Neural cell (in vitro differentiated cells): Measurements from ENCODE around the gene HECW1. TPM values are rescaled to one million over a fixed set of nuclear protein-coding genes. Genes with fewer than 3 reads are reported as not detected.

ENCODE experiments used
- H2AFZ ChIP-seq: fragments of 200-600, 300-800 bp; sonication (generic), shearing (Covaris generic); 2 replicates; pipeline ENCODE4 v1.6.0; 2014; ENCODE audit warnings: low read depth, mild to moderate bottlenecking, antibody characterized with exemption, low read length, moderate library complexity
- H3F3A ChIP-seq: fragments of 200-600 bp; shearing (Covaris generic); 2 replicates; pipeline ENCODE4 v1.6.1; 2016; ENCODE audit warnings: mild to moderate bottlenecking, moderate library complexity, mixed read lengths, antibody characterized with exemption, low read length; ENCODE audit not compliant: insufficient read depth, poor library complexity, severe bottlenecking
- H3K27ac ChIP-seq: fragments of 200-600, 300-800 bp; sonication (generic), shearing (Covaris generic); 2 replicates; pipeline ENCODE4 v1.5.1; 2014; ENCODE audit warnings: mild to moderate bottlenecking, low read length, moderate library complexity
- H3K27me3 ChIP-seq: fragments of 300-800, 200-600 bp; sonication (generic), shearing (Covaris generic); 2 replicates; pipeline ENCODE4 v1.6.0; 2014; ENCODE audit warnings: mild to moderate bottlenecking, low read depth, low read length, moderate library complexity; ENCODE audit not compliant: insufficient read depth
- H3K36me3 ChIP-seq: fragments of 300-800, 200-600 bp; sonication (generic), shearing (Covaris generic); 2 replicates; pipeline ENCODE4 v1.5.1; 2014; ENCODE audit warnings: mild to moderate bottlenecking, antibody characterized with exemption, low read length, moderate library complexity; ENCODE audit not compliant: insufficient read depth
- H3K4me2 ChIP-seq: fragments of 300-800, 200-600 bp; sonication (generic), shearing (Covaris generic); 2 replicates; pipeline ENCODE4 v1.6.0; 2014; ENCODE audit warnings: mild to moderate bottlenecking, low read length
- H3K4me3 ChIP-seq: fragments of 300-800, 200-600 bp; sonication (generic), shearing (Covaris generic); 2 replicates; pipeline ENCODE4 v1.5.1; 2014; ENCODE audit warnings: mild to moderate bottlenecking, low read length, moderate library complexity
- H3K79me2 ChIP-seq: fragments of 200-600 bp; shearing (Covaris generic); replicated peaks from 2 replicates; pipeline ENCODE4 v1.6.0; 2014; ENCODE audit warnings: mild to moderate bottlenecking, low read length, moderate library complexity; ENCODE audit not compliant: insufficient read depth
- H3K9ac ChIP-seq: fragments of 300-800, 200-600 bp; sonication (generic), shearing (Covaris generic); 2 replicates; pipeline ENCODE4 v1.6.1; 2016; ENCODE audit warnings: mild to moderate bottlenecking, low read length, mixed read lengths
- H3K9me2 ChIP-seq: fragments of 200-600 bp; shearing (Covaris generic); 2 replicates; pipeline ENCODE4 v1.6.1; 2016; ENCODE audit warnings: mild to moderate bottlenecking, low read length, mixed read lengths; ENCODE audit not compliant: insufficient read depth
- H3K9me3 ChIP-seq: fragments of 200-600, 300-800 bp; sonication (generic), shearing (Covaris generic); 2 replicates; pipeline ENCODE4 v1.6.1; 2016; ENCODE audit warnings: mild to moderate bottlenecking, mixed run types, low read length, moderate library complexity, mixed read lengths
- H4K20me1 ChIP-seq: fragments of 200-600 bp; shearing (Covaris generic); 2 replicates; pipeline ENCODE4 v1.6.1; 2016; ENCODE audit warnings: mild to moderate bottlenecking, mixed run types; ENCODE audit not compliant: insufficient read depth
- EP300 ChIP-seq: fragments of 450-650 bp; conservative IDR thresholded peaks from 2 replicates; pipeline ENCODE4 v1.6.1; 2014; ENCODE audit warnings: antibody characterized with exemption, mild to moderate bottlenecking, moderate library complexity; ENCODE audit not compliant: poor library complexity, severe bottlenecking
- EZH2 ChIP-seq: fragments of 200-600, 300-800 bp; shearing (Covaris generic), sonication (generic); IDR thresholded peaks from 2 replicates; pipeline ENCODE4 v1.6.1; 2014; ENCODE audit warnings: antibody characterized with exemption, low read length, borderline replicate concordance, mild to moderate bottlenecking; ENCODE audit not compliant: insufficient read depth, poor library complexity, severe bottlenecking
- MXI1 ChIP-seq: fragments of 450-650 bp; conservative IDR thresholded peaks from 2 replicates; pipeline ENCODE4 v1.6.1; 2014; ENCODE audit warnings: antibody characterized with exemption, mild to moderate bottlenecking; ENCODE audit not compliant: poor library complexity, severe bottlenecking
- POLR2AphosphoS5 ChIP-seq: IDR thresholded peaks from 2 replicates; pipeline ENCODE4 v1.6.1; 2012
- RAD21 ChIP-seq: fragments of 450-650 bp; conservative IDR thresholded peaks from 2 replicates; pipeline ENCODE4 v1.6.1; 2014; ENCODE audit warnings: antibody characterized with exemption, mild to moderate bottlenecking, moderate library complexity
- REST ChIP-seq: IDR thresholded peaks from 2 replicates; pipeline ENCODE4 v1.6.1; 2012; ENCODE audit warnings: borderline replicate concordance
- SMC3 ChIP-seq: fragments of 450-650 bp; conservative IDR thresholded peaks from 2 replicates; pipeline ENCODE4 v1.6.1; 2014; ENCODE audit warnings: antibody characterized with exemption, mild to moderate bottlenecking, moderate library complexity; ENCODE audit not compliant: poor library complexity
- TAF1 ChIP-seq: IDR thresholded peaks from 2 replicates; pipeline ENCODE4 v1.6.1; 2012; ENCODE audit warnings: low read depth
- polyA plus RNA-seq: library from polyadenylated mRNA; depleted of rRNA; stranded (reverse); fragments of >200 nt; gene quantifications from 2 replicates; pipeline ENCODE4 v1.2.3, GENCODE V29; 2014
- TF ChIP-seq, protein P1 (sequence below): fragments of 450-650 bp; IDR thresholded peaks from 2 replicates; pipeline ENCODE4 v1.5.1; 2014; ENCODE audit warnings: antibody characterized with exemption, mild to moderate bottlenecking, moderate library complexity; ENCODE audit not compliant: poor library complexity, severe bottlenecking

HECW1 gene
- polyA plus RNA-seq, 1 donor from 2014 or later: 13.8 TPM

- Histone ChIP-seq H3K27me3 (no peaks in the 10 kb centered on the region), H3K36me3 (no peaks in the 10 kb centered on the region), H3F3A (no peaks in the 10 kb centered on the region), H3K4me2 (no peak overlapping the region), H3K9ac (no peak overlapping the region), H3K9me2 (no peaks in the 10 kb centered on the region), H3K9me3 (no peaks in the 10 kb centered on the region), H4K20me1 (no peaks in the 10 kb centered on the region), H3K79me2 (no peaks in the 10 kb centered on the region), H3K27ac (no peak overlapping the region), H3K4me3 (no peak overlapping the region), H2AFZ (no peak overlapping the region)
- no peak for TF ChIP-seq EP300
- TF ChIP-seq SMC3: no peak
- TF ChIP-seq REST: no peak
- TF ChIP-seq MXI1: no peak
- no peak for TF ChIP-seq EZH2
- TF ChIP-seq POLR2AphosphoS5: no peak
- no peak for TF ChIP-seq RAD21
- TF ChIP-seq TAF1: no peak
- TF ChIP-seq, protein P1, sequence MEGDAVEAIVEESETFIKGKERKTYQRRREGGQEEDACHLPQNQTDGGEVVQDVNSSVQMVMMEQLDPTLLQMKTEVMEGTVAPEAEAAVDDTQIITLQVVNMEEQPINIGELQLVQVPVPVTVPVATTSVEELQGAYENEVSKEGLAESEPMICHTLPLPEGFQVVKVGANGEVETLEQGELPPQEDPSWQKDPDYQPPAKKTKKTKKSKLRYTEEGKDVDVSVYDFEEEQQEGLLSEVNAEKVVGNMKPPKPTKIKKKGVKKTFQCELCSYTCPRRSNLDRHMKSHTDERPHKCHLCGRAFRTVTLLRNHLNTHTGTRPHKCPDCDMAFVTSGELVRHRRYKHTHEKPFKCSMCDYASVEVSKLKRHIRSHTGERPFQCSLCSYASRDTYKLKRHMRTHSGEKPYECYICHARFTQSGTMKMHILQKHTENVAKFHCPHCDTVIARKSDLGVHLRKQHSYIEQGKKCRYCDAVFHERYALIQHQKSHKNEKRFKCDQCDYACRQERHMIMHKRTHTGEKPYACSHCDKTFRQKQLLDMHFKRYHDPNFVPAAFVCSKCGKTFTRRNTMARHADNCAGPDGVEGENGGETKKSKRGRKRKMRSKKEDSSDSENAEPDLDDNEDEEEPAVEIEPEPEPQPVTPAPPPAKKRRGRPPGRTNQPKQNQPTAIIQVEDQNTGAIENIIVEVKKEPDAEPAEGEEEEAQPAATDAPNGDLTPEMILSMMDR: no peak
Measured at GRCh38 chr7:43099750-43100149, 12.7 kb upstream of the HECW1 start.

GRCh38 chr7:43104874-43105520 is 7.5 kb upstream of the HECW1 start:
- no peak overlapping the region for H3K9ac ChIP-seq
- no peak overlapping the region for H2AFZ ChIP-seq
- no peaks in the 10 kb centered on the region for H3F3A ChIP-seq
- no peaks in the 10 kb centered on the region for H4K20me1 ChIP-seq
- H3K9me2 ChIP-seq: no peaks in the 10 kb centered on the region
- no peak overlapping the region for H3K27ac ChIP-seq
- H3K4me3 ChIP-seq: no peak overlapping the region
- TF ChIP-seq POLR2AphosphoS5: no peak
- no peak for TF ChIP-seq SMC3
- TF ChIP-seq, protein P1: no peak
- TF ChIP-seq REST: no peak
- no peak for TF ChIP-seq EZH2
- TF ChIP-seq RAD21: no peak
- TF ChIP-seq TAF1: no peak
- TF ChIP-seq MXI1: no peak
- no peak for TF ChIP-seq EP300
- H3K27me3 ChIP-seq: no peaks in the 10 kb centered on the region
- H3K4me2 ChIP-seq: no peak overlapping the region
- no peaks in the 10 kb centered on the region for H3K79me2 ChIP-seq
- H3K36me3 ChIP-seq: no peaks in the 10 kb centered on the region
- no peaks in the 10 kb centered on the region for H3K9me3 ChIP-seq
